Activated T-cell treated with anti-CD3 and anti-CD28 coated beads, Interleukin-2, amount 50 U/mL, for 72 hours (primary cell): ENCODE results near the gene RFT1. TPM values are rescaled to one million over a fixed set of nuclear protein-coding genes. Genes with fewer than 3 reads are reported as not detected.
A peak's percentile ranks its signal among the peaks of the same experiment; 100 is the strongest.

Experiments used
- ATAC-seq, 2 donors: fragments of 150-1000 bp; cut with Tn5 transposase; replicated peaks in 1 of 2; 2 replicates each; pipeline ENCODE4 v1.10.0; 2021; ENCODE audit warnings: moderate library complexity in 2 of 2, mild to moderate bottlenecking in 1 of 2
- DNase-seq, 2 donors: peaks; one replicate each; pipeline ENCODE4 v3.0.0; 2021 to 2022; ENCODE audit warnings: mixed read lengths in 1 of 2
- H3K27ac Mint-ChIP-seq: one replicate; pipeline ENCODE4 v1.8.0; 2022; ENCODE audit warnings: mild to moderate bottlenecking, moderate library complexity, mixed read lengths
- H3K27me3 Mint-ChIP-seq: one replicate; pipeline ENCODE4 v1.8.0; 2022; ENCODE audit warnings: low read depth, mixed read lengths
- H3K36me3 Mint-ChIP-seq, 2 donors: one replicate each; pipeline ENCODE4 v1.8.0; 2022; ENCODE audit warnings: mixed read lengths in 2 of 2, mild to moderate bottlenecking in 1 of 2; ENCODE audit not compliant: insufficient read depth in 2 of 2
- H3K4me1 Mint-ChIP-seq: one replicate; pipeline ENCODE4 v1.8.0; 2022; ENCODE audit warnings: low read depth, mixed read lengths
- H3K4me3 Mint-ChIP-seq, 2 donors: one replicate each; pipeline ENCODE4 v1.8.0; 2022; ENCODE audit warnings: mild to moderate bottlenecking in 2 of 2, mixed read lengths in 2 of 2, moderate library complexity in 2 of 2
- H3K9me3 Mint-ChIP-seq, 2 donors: one replicate each; pipeline ENCODE4 v1.8.0; 2022; ENCODE audit warnings: mixed read lengths in 2 of 2
- total RNA-seq, 2 donors: library from RNA; stranded (reverse); gene quantifications; one replicate each; pipeline ENCODE4 v1.2.3, GENCODE V29; 2022

RFT1 gene
- total RNA-seq, 2 donors from 2014 or later, result 26.6 to 29.9 TPM

DNA sequence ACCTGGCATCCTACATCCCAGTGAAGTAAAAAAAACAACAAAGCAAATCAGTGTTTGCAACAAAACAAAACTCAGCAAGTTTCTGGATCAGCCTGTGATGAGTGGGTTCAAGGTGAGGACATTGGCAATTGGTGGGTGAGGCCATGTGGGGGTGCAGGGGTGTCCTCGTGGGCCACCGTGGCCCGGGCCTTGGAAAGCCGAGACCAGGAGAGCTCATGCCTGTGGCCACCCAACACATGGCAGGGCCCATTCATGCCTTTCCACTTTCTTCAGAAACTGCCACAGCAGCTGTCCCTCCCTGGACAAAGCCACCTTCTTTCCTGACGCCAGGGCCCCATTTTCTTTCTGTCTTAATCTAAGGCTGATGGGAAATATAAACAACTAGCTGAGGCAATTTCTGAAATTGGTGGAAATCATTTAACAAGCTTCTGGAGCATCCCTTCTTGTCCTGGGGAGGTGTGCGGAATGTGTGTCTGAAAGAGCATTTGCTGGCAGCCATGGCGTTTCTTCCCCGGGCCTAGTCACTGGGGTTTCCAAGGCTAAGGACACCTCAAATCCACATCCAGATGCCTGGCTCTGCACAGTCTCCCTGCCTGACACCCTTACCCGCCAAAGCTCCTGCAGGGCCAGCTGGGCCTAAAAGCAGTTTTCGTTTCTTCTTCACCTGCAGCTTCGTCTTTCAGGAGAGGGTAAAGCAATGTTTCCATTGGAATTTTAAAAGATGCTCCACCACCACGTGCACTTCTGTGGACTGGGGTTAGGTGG is 50.3 kb downstream of the RFT1 start:
- Mint-ChIP-seq H3K27ac (no peak overlapping the region), H3K4me1 (no peaks in the 10 kb centered on the region), H3K4me3 (no peak overlapping the region)

DNA sequence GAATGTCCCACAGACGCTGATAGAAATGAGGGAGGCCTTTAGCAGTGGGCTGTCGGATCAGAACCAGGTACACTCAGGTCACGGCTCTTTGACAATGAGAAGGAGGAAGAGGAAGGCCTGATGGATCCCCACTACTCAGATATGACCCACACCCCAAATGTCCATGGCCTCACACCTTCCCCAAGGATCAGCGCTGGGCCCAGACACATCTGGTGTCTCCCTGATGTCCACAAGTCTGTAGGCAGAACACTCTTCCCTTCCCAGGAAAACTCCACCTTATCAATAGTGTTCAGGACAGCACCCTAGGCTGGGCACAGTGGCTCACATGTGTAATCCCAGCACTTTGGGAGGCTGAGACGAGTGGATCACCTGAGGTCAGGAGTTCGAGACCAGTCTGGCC is 51.1 kb downstream of the RFT1 start:
- Mint-ChIP-seq H3K27ac (no peak overlapping the region), H3K27me3 (no peaks in the 10 kb centered on the region), H3K9me3 (no peaks in the 10 kb centered on the region), H3K36me3 (no peaks in the 10 kb centered on the region), H3K4me3 (no peak overlapping the region), H3K4me1 (no peaks in the 10 kb centered on the region)
- no peak for DNase-seq
- no peak for ATAC-seq

More for the DNA sequence above, 50.3 kb downstream of the RFT1 start:
- ATAC-seq (no peak), DNase-seq (no peak)
- Mint-ChIP-seq H3K36me3 (no peaks in the 10 kb centered on the region), H3K27me3 (no peaks in the 10 kb centered on the region), H3K9me3 (no peaks in the 10 kb centered on the region)

DNA sequence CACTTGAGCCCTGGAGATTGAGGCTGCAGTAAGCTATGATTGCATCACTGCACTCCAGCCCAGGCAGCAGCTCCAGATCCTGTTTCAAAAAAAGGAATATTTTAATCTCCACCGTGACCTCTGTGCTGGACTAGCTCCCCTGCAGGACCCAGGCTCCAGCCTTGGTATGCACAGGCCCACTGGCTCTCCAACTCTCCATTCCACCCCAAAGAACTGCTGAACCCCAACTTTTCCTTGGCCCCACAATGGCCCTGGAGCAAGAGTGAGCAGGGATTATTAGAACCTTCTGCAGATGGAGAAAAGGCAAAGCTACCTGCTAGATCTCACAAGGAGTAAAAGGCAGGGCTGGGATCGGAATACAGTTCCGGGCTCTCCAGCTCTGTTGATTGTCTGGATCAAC is 51.6 kb downstream of the RFT1 start:
- Mint-ChIP-seq H3K36me3 (no peaks in the 10 kb centered on the region), H3K27me3 (no peaks in the 10 kb centered on the region), H3K4me1 (no peaks in the 10 kb centered on the region), H3K4me3 (no peak overlapping the region), H3K27ac (no peak overlapping the region), H3K9me3 (no peaks in the 10 kb centered on the region)
- DNase-seq, result no peak
- no peak for ATAC-seq

- DNase-seq, result no peak
- ATAC-seq, result no peak
- H3K9me3 Mint-ChIP-seq, result no peaks in the 10 kb centered on the region
- peaks cover 9% of the 10 kb centered on the region for H3K4me1 Mint-ChIP-seq
- H3K27me3 Mint-ChIP-seq, result no peaks in the 10 kb centered on the region
- H3K36me3 Mint-ChIP-seq, result no peaks in the 10 kb centered on the region
- no peak overlapping the region for H3K27ac Mint-ChIP-seq
- H3K4me3 Mint-ChIP-seq, result no peak overlapping the region
These were observed 52.6 kb downstream of the RFT1 start for GRCh38 chr3:53077476-53078220.

GRCh38 chr3:53075743-53076140 is 54.5 kb downstream of the RFT1 start:
- Mint-ChIP-seq H3K27me3 (no peaks in the 10 kb centered on the region), H3K4me1 (peaks cover 19% of the 10 kb centered on the region), H3K4me3 (no peak overlapping the region), H3K27ac (no peak overlapping the region), H3K36me3 (no peaks in the 10 kb centered on the region), H3K9me3 (no peaks in the 10 kb centered on the region)
- no peak for ATAC-seq
- DNase-seq, result no peak

GRCh38 chr3:53074761-53075742 is 55.2 kb downstream of the RFT1 start:
- Mint-ChIP-seq H3K27me3 (no peaks in the 10 kb centered on the region), H3K27ac (no peak overlapping the region), H3K4me1 (peaks cover 19% of the 10 kb centered on the region), H3K36me3 (no peaks in the 10 kb centered on the region), H3K9me3 (no peaks in the 10 kb centered on the region), H3K4me3 (no peak overlapping the region)
- DNase-seq (no peak), ATAC-seq (no peak)

DNA sequence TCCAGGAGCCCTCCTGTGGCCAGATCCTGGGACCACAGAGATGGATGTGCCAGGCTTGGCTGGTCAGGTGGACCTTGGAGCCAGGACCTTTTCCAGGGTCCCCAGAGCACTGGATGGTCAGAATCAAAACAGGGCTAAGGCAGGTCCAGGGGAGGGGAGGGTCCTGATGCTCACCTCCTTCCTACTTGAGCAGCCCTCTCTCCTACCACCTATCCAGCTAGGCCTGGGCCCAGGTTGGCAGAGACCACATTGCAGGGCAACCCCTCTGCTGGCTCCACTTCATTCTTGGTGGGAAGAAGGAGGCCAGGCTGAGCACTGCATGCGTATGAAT is 55.9 kb downstream of the RFT1 start:
- H3K36me3 Mint-ChIP-seq, result no peaks in the 10 kb centered on the region
- peak overlapping the region; percentile 6 to 58 for H3K4me3 Mint-ChIP-seq
- ATAC-seq, result no peak
- H3K27ac Mint-ChIP-seq, result peak overlapping the region; percentile 2
- no peaks in the 10 kb centered on the region for H3K27me3 Mint-ChIP-seq
- DNase-seq, result no peak
- H3K9me3 Mint-ChIP-seq, result no peaks in the 10 kb centered on the region
- peaks cover 19% of the 10 kb centered on the region for H3K4me1 Mint-ChIP-seq

DNA sequence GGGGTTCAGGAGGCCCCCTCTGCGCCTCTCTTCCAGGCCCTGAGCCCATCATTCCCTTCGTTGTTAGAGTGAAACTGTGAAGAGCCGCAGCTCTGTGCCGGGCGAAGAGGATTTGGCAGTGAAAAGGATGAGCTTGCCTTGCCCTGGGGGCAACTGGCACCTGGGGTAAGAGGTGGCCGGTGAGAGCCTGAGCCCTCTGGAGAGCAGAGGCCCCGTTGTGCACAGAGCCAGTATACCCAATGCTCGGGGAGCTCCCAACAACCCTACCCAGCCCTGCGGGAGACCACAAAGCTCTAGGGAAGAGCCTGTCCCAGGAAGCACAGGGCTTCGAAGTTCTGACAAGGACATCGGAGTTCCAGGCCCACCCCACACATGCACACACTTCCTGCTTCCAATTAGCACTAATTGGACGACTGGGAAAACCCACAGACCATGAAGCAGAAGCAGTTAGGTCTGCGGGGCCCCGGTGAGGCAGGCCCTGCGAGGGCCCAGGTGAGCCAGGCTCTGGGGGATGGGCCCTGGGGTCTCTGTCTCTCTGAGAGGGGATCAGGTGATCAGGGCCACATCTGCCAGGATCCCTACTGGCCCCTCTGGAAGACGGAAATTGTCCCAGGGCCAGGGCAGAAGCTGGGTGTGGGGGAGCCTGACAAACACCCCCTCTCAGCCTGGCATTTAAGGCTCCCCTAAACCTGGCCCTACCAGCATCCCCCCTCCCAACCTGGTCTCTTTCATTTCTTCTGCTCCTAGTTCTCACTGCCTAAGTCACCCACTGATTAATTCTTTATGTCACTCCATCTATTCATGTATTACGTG is 56.5 kb downstream of the RFT1 start:
- Mint-ChIP-seq H3K4me1 (peaks cover 19% of the 10 kb centered on the region), H3K4me3 (peak overlapping the region; percentile 89 to 93), H3K36me3 (no peaks in the 10 kb centered on the region), H3K9me3 (no peaks in the 10 kb centered on the region), H3K27ac (peak overlapping the region; percentile 93), H3K27me3 (no peaks in the 10 kb centered on the region)
- DNase-seq, result no peak
- no peak for ATAC-seq

DNA sequence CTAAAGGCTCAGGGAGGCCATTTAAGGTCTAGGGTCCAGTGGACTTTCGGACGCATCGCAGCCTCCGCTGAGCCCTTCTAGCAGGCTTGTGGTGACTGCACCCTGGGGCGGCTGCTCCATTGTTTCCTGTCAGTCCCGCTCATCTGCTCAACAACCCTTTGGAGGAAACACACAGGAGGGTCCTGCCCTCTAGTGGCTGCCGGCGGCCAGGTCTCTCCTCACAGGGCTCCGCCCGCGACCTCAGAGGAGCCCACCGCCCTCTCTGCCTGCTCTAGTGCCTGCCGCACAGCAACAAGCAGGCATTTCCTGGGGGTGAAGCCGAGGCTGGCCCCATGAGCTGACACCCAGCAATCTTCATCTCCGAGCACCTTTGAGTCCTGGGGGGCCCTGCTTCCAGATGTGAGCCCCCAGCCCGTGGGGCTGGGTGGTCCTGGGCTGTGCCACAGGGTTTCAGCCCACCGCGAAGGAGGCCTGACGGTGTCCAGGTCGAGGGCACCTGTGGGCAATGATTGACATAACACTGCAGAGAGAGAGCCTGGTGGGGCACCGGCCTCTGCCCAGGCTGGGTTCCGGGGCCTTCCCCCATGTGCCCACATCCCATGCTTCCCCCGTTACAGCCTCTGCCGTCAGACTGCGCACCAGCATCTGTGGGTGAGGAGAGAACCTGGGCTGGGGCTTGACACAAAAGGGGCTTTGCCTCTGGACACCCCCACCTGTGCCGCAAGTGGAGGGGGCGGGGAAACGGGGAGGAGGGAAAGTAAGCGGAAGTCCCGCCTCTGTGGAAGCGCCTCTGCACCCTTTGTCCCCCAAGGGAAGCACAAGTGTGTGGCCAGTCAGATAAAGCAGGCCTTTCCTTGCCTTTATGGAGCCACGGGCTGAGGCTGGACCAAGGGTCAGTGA is 57.3 kb downstream of the RFT1 start:
- Mint-ChIP-seq H3K4me1 (peaks cover 19% of the 10 kb centered on the region), H3K27me3 (no peaks in the 10 kb centered on the region), H3K36me3 (no peaks in the 10 kb centered on the region), H3K27ac (peak overlapping the region; percentile 93), H3K4me3 (peak overlapping the region; percentile 89 to 93), H3K9me3 (no peaks in the 10 kb centered on the region)
- ATAC-seq, result peak; percentile 91 to 93
- DNase-seq, result peak; percentile 89 to 93

GRCh38 chr3:53071882-53072431 is 58.3 kb downstream of the RFT1 start:
- Mint-ChIP-seq H3K4me1 (peaks cover 19% of the 10 kb centered on the region), H3K9me3 (no peaks in the 10 kb centered on the region), H3K27me3 (no peaks in the 10 kb centered on the region), H3K4me3 (peak overlapping the region; percentile 89 to 93), H3K27ac (no peak overlapping the region), H3K36me3 (no peaks in the 10 kb centered on the region)
- ATAC-seq (no peak), DNase-seq (no peak)

- Mint-ChIP-seq H3K27me3 (no peaks in the 10 kb centered on the region), H3K27ac (peak overlapping the region; percentile 83), H3K4me1 (peaks cover 19% of the 10 kb centered on the region), H3K4me3 (no peak overlapping the region), H3K36me3 (no peaks in the 10 kb centered on the region), H3K9me3 (no peaks in the 10 kb centered on the region)
- no peak for ATAC-seq
- no peak for DNase-seq
These were observed 60.7 kb downstream of the RFT1 start for GRCh38 chr3:53069422-53070068.
